Fibroblast of upper back skin (primary cell): Measurements from ENCODE around the gene SEMA3F.
A peak's percentile ranks its signal among the peaks of the same experiment; 100 is the strongest.

Experiments used
- DNase-seq: peaks from one replicate; pipeline ENCODE4 v3.0.0-alpha.2; 2013

Gene SEMA3F

DNA sequence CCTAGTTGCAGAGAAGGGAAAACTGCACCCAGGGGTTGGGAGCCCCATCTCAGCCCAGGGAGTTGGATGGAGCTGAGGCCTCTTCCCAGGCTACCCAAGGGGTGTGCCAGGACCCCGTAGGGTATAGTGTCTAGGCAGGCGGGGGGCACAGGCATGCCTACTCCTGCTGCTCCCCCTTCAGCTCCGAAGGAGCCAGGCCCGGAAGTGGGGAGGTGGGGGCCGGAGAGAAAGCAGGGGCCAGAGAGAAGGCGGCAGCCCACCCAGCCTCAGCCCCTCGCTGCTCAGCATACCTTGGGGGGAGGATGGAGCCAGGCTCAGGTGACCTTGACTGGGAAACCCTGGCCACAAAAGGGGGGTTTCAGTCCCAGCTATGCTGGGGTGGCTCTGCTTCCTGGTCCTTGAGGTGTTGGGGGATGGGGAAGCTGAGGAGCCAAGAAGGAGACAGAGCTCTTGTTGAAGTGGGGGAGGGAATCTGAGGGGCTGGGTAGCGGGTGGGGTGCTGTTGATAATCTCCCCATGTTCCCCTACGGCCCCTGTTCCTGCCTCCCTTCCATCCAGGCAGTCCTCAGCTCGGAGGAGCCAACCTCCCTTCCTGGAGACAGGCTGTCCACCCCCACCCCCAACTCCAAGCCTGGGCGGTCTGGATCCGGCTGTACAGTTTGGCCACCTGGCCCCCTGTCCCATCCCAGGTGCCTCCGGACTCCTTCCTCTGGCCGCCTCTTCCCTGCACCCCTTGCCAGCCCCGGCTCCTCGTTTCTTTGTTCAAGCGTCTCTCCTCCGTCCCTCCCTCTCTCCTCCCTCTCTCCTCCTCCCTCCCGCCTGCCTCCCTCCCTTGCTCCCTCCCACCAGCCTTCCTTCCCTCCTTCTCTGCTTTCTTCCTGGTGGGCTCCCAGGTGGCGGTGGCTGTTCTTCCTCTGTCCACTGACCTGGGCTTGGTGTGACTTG is 1.7 kb downstream of the SEMA3F start:
- peak; percentile 38 for DNase-seq

DNA sequence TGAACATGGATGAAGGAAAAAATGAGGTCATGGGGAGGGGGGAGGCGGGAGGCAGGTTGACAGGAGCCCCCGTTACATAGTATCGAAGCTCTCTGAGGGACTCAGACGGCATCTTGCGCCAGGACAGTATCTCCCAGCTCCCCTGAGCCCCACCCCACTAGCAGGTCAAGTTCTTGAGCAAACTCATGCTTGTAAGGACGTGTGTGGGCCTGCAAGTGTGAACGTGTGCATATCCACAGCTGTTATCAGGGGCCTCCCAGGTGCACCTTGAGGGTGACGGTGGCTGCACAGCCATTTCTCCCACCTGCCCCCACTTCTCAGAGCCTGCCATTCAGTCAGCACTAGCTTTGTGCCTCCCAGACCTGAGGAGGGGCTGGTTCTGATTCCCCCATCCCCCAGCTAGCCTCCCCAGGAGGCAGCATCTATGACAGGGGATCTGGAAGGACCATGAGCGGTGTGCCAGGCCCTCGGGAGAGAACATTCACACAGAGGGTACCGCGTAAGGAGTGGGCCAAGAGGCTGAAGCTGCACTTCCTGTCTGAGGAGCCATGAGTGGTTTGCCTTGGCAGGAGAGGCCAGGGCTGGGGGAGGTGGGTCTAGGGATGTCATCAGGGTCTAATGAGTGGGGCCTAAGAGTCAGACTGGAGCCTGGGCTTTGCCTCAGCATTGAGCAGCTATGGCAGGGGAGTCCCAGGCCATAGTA is 2.9 kb downstream of the SEMA3F start:
- DNase-seq, result peak; percentile 42

DNA sequence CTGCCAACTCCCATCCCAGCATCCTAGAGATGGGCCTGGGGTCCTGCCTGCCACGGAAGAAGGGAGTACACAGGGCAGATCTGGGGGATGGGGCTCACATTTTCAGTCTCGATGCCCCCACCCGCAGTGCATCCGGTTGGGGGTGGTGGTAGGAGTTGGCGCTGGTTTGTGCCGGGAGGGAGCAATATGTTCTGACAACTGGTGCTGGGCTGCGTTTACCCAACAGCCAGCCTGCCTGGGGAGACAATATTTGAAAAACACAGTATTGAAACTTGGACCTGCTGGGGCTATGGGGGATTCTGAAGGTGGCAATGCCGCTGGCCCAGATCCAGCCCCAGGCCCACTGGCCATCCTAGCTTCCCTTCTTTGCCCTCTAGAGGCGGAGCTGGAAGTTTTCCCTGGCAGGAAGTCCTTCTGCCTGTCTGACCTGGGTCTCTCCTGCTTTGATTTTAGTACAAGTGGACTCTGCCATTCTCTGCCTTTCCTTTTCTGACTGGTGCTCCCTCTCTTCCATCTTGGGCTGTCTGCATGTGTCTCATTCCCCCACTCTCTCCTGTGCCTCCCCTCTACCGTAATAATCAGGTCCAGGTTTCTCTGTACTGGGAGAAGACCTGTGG is 3.5 kb downstream of the SEMA3F start:
- DNase-seq, result no peak

DNA sequence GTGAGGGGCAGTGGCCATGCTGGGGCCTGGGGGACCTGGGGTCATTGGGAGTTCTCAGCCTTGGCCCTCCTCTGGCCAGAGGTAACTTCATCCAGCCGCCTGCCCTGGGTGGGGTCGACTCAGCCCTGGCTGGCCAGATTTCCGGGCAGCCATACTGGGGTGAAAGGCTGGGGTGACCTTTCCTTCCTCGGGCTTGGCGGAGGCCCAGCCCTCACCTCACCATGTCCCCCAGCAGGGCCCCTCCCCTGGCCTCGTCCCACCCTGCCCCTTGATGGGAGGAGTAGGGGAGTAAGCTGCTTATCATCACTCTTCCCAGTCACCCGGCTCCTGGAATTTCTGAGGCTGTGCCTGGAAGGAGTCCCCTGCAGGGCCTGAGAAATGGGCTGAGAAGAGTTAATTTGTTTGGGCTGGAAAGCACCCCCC is 5.4 kb downstream of the SEMA3F start:
- DNase-seq, result no peak

DNA sequence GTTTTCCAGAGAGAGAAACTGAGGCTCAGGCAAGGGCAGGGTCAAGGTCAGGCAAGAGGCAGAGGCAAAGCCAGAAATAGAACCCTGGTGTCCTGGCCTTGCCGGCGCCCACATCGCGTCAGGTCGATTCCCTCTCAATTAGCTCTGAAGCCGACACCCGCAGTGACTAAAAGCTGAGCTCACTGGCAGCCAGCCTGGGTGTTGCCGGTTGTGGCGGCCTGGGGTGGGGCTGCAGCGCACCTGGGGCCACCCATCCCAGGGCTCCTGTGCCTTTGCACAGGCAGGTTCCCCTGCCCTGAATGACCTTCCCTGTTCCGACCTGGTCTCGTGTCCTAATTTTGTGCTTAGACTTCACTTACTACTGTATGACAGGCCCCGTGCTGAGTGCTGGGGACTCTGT is 6.2 kb downstream of the SEMA3F start:
- DNase-seq, result no peak

DNA sequence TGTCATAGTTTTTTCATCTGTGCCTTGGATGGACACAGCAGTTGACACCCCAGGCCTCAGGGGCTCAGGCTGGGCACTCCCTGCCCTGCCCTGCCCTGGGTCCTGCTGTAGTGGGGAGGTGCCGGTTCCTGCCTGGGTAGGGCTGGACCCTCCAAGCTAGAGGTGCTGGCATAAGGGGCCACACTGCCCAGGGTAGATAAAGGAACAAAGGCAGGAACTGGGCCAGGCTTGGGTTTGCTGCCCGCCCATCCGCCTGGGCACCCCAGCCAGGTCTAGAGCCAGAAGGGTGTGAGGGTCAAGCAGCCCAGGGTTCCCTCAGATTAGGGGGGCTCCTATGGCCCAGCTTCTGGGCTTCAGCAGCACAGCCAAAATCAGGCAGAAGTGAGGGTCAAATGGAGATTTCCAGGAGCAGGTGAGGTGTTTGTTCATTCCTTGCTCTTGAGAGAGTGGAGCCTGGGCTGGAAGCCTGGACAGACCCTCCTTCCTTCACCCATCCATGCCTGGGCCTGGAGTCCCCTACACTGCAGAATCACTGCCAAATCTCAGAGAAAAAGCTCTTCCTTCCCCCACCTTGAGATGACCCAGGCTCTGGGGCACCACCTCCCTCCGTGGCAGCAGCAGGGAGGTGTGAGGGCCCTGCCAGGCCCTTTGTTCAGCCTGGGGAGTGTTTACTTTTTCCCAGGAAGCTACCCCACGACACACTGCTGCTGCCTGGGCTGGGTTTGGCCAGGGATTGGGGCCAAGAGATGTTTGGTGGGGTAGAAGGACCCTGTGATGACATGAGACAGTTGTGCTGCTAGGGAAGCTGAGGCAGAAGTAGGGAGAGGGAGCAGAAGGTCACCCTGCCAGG is 7.1 kb downstream of the SEMA3F start:
- no peak for DNase-seq

DNA sequence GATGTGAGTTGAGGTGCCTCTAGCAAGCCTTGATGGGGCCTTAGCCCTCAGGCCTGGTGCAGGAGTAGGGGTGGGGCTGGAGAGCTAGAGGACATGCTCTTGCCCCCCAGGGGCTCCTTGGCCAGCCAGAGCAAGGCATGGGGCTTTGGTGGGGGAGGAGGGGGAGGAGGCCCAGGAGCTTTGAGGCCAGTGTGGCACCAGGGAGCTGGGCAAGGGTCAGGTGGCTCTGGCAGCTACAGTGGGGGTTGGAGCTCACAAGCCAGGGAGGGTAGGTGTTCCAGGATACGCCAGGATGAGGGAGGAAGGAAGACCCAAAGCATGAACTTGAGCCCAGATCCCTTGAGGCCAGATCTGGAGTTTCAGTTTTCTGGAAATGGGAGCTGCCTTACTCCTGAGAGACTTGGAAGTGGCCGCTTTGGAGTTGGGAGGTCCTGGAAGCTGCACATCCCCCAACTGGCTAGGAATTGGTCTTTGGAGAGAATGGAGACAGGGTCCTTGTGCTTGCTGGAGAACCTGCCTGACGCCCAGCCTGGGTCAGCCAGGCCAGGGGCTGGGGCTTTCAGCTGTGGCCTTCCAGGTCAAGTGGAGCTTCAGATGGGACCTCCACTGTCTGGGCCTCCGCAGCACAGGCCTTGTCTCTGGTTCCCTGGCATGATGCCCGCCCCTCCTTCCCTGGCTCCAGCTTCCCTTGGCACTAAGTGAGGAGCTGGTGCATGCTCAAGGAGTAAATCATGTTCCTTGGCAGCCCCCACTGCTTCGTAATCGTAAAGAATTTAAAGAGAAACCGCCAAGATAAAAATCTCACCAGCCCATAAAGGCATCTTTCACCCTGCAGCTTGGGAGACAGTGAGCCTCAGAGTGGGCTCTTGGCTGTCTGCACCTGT is 8.7 kb downstream of the SEMA3F start:
- DNase-seq, result peak; percentile 94

DNA sequence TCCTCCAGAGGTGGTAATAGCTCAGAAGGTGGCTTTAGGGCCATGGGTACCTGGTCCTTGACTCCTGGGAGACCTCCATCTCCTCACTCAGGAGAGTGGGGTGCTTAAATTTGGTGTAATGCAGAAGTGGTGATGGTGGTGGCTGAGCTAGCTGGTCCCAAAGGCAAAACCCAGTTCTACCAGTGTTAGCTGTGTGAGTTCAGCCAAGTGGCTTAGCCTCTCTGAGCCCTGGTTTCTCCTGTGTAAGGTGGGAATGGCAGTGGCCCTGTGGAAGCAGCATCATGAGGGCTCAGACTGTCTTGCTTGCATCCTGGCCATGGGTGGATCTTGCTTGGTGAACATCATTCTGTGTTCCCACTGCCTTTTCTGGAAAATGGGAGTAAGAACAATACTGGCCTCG is 9.4 kb downstream of the SEMA3F start:
- DNase-seq, result no peak

DNA sequence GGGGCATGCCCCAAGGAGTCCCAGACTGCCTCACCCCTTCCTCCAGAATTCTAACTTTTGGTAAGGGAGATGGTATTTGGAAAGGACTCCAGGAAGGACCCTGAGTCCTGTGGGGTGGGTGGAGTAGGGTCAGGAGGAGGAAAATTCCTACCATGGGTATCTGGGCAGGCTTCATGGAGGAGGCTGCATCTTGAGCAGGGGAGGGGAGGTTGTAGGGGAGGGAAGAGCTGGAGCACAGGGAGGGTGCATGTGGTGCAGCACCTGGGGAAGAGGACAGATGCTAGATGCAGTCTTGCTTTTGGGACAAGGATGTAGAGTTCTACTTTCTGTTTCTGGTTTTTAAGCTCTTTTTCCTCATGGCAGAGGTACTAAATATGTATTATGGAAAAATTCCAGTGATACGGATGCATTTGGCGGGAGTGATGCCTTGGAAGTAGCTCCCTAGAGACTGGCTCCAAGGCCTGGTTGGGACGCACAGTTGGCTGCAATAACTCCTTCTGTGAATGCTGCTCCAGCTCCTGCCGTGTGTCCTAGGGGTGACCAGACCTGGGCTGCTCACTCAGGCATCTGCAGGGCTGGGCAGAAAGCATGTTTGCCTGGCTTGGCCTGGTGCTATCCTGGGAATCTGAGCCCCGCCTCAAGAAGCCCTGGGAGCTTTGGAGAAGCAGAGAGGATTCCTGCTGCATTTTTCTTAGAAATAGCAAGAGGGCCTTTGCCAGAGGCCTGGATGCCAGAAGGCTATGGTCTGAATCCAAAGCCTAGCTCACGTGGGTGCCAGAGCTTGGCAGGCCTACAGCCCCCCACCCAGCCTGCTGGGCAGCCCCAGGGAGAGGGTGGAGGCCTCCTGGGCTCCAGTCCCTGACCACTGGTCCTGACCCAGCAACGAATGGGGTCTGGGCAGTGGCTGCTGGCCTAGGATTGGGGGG is 10.1 kb downstream of the SEMA3F start:
- DNase-seq, result peak; percentile 80

DNA sequence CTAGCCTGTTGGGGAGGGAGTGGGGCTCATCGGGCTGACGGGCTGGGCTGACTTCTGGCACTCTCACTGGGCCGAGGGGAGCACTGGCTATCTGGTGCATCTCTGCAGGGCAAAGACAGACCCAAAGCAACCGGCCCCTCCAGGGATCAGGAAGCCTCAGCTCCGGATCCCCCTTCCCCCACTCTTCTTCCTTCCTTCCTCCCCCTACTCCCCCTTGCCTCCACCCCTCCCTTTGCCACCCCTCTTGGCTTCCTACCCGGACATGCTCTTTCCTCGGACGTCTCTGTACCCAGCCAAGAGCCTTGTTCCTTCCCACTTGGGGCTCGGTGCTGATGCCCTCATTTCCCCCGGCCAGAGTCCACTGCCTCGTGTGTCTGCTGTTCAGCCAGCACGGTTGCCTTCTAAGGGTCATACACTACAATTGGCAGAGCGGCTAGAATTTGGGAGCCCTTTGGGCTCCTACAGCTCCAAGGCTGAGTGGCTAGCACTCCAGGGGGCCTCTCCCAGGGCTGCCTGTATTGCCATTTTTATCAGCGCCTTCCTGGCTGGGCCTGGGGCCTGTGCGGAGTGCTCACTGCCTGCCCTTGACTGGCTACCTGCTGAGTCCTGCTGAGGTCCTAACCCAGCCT is 10.9 kb downstream of the SEMA3F start:
- peak; percentile 13 for DNase-seq

DNA sequence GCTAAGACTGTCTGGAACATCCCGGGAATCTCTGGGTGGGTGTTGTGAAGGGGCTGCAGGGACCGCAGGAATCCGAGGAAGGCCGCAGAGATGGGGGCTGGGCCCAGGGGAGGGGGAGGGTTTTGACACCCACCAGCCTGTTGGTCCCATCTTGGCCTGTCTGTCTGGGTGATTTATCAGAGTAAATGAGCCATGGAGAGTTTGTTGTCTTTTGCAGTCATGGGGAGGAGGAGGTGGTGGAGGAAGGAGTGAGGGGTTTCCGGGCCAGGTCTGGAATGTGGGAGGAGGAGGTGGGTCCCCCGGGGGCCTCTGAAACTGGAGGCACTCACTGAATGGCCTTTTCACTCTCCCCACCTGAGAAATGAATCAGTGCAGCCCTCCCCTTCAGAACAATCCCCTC is 11.5 kb downstream of the SEMA3F start:
- DNase-seq, result peak; percentile 68

DNA sequence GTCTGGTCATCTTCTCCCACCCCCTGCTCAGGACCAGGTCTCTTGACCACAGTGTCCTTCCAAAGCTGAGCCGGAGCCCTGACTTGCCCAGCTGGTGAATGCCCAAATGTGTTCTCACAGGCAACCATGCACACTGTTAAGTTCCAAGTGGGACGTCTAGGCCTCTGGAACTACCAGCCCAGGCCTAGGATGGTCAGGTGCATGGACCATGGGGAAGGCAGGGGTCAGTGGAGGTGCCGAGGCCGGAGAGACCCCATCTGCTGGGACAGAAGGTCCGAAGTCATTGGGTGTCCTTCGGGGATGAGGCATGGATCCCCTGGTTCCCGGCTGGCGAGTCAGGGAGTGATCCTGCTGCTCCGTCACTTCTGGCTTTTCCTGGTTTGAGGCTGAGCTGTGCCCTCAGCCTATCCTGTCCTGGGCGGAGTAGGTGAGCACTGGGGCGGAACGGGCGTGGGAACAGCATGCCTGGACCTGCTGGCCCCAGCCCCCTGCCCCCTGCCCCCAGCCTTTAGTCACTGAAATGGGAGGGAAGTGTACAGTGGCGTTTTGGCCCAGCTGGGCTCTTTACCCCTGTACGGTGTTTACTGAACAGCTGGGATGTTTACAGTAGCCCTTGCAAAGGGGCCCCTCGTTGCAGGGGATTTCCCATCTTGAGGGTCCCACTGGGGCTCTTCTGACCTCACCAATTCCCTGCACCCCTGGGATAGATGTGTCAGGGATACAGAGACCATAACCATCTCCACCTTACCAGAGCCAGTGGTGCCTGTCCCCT is 12.1 kb downstream of the SEMA3F start:
- DNase-seq, result no peak

DNA sequence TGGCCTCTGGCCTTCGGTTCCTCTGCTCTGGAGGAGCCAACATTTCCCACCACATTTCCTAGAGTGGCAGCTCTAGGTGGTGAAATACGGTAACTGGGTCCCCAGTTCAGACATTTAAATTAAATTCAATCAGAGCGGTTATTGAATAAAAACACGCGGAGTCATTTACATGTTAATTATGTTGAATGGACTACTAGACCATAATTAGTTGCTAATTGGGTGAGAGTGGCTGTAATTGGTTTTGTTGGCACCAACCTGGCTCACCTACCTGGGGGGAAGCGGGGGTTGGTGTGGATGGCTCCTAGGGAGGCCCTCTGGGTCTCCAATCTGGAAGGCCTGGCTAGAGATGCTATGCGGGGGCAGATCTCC is 12.7 kb downstream of the SEMA3F start:
- no peak for DNase-seq

DNA sequence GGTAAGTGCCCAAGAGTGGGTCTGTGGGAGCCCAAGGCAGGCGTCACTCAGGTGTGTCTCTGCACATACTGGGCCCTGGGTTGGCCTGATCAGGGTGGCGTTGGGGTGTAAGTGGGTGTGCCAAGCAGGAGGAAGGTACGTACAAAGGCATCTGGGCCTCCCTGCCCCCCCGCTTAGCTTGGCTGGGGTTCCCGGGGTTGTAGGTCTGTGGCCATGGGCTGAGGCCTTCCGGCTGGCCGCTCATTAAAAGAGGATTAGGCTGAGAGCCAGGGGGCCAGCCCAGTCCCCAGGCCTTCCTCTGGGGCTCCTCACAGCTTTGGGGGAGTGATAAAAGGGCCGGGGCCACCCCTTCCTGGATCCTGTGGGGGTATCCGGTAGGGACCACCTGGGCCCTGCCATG is 13.3 kb downstream of the SEMA3F start:
- DNase-seq, result no peak

DNA sequence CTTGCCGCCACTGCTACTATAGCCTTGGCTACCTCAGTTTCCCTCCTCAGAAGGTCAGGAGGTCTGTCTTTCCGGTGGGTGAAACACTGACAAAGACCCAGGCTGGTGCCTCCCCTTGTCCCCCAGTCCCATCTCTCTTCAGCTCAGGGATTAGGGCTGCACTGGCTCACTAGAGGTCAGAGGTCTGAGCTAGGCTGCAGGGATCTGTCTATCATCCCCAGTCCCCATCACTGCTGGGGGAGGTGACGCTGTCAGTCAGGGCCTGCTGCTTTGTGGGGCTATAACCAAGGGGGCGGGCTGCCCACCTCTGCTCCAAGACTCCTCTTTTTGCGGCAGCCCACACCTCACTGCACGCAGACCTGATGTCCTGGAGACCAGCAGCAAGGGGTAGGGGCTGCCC is 13.7 kb downstream of the SEMA3F start:
- DNase-seq, result no peak

DNA sequence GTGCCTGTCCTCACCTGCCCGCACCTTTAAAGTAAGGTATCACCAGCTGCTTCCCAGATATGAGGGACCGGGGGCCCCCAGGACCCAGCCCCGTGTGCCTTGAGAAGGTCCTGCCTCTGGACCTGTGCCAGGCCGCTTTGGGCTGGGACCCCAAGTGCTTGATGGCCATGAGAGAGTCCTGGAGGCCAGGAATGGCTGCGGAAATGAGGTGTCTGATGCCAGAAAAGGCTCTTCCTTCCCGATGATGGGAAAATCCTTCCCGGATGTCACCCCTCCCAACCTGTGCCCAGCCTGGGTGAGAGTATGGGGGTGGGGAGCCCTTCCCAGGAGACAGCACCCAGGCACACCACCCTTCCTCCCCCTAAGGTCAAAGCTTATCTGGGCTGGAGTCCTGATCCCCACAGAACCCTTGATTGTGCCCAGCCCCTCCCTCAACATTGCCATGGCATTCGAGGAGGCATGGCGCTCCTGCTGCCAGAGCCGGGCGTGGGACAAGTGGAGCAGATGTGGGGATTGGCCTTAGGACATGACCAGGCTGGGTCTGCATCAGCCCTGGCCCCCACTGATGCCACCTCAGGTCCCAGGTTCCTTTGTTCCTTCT is 14.2 kb downstream of the SEMA3F start:
- DNase-seq, result no peak

DNA sequence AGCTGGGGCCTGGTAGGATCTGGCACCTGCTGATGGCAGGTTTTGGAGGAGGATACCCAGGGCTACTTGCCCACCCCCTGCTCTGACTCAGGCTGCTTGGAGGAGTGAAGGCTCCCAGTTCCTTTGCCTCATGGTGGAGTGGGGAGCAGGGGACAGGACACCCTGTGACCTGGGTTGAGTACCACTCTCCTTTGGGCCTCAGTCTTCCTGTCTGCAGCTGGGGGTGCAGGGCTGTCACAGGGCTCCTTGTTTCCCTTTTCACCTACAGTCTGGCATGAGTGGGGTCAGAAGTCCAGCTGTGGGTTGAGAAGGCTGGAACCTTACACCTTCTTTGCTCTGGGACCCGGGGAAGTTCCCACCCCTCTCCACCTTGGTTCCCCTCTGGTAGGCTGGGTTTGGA is 14.7 kb downstream of the SEMA3F start:
- DNase-seq, result no peak

DNA sequence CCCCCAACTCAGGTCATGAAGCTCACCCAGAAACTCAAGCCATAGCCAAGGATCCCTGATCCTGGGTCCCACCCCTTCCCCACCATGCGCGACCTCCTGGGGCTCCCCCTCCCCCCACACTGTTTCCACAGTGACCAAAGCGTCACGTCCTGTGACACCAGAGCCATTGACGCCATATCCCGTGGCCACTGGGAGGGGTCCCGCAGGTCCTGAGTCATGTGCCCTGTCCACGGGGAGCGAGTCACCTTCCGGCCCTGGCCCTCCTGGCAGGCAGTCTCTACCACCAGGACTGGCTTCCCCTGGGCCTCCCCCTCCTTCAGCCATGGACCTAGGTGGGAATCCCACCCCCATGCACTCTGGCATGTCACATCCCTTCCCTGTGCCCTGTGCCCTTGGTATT is 15.6 kb downstream of the SEMA3F start:
- peak; percentile 38 for DNase-seq
